Activated CD4-positive, alpha-beta T cell treated with anti-CD3 and anti-CD28 coated beads for 36 hours (primary cell): ENCODE results near the gene TMBIM4. TPM values are rescaled to one million over a fixed set of nuclear protein-coding genes. Genes with fewer than 3 reads are reported as not detected.

ENCODE experiments used
- ATAC-seq: fragments of 200-7000 bp; cut with Tn5 transposase; one replicate; pipeline ENCODE4 v1.10.0; 2021; ENCODE audit warnings: mild to moderate bottlenecking, moderate library complexity
- CTCF ChIA-PET: fragments of 350-600 bp; sonication (Branson Sonifier 250); formaldehyde crosslinking; loops from one replicate; lab custom pipeline; 2021; ENCODE audit warnings: antibody characterized with exemption; lab: Charles Lee
- POLR2A ChIA-PET: fragments of 350-600 bp; sonication (Branson Sonifier 250); formaldehyde crosslinking; loops from one replicate; lab custom pipeline; 2021; ENCODE audit warnings: antibody characterized with exemption, inconsistent platforms; lab: Charles Lee
- DNase-seq: peaks from one replicate; pipeline ENCODE4 v3.0.0-alpha.2; 2020
- H3K27ac Mint-ChIP-seq: one replicate; pipeline ENCODE4 v1.8.0; 2021; ENCODE audit warnings: mixed read lengths
- H3K27me3 Mint-ChIP-seq: one replicate; pipeline ENCODE4 v1.8.0; 2021; ENCODE audit warnings: mixed read lengths
- H3K36me3 Mint-ChIP-seq: one replicate; pipeline ENCODE4 v1.8.0; 2021; ENCODE audit warnings: low read depth, mixed read lengths
- H3K4me1 Mint-ChIP-seq: one replicate; pipeline ENCODE4 v1.8.0; 2021; ENCODE audit warnings: mixed read lengths
- H3K4me3 Mint-ChIP-seq: one replicate; pipeline ENCODE4 v1.8.0; 2021; ENCODE audit warnings: mild to moderate bottlenecking, moderate library complexity, mixed read lengths
- H3K9me3 Mint-ChIP-seq: one replicate; pipeline ENCODE4 v1.8.0; 2021; ENCODE audit warnings: low read depth, mixed read lengths
- intact Hi-C, 2 experiments: fragments of 100-400 bp; cut with DNase I in 1 of 2; cut with micrococcal nuclease in 1 of 2; formaldehyde crosslinking; loops; one replicate each; pipeline versions ENCODE4 v1.14.2 to v1.15.1; 2022 to 2024; cut with DNase I, micrococcal nuclease
- total RNA-seq, 2 experiments: library from RNA; stranded (reverse); gene quantifications; one replicate each; pipeline ENCODE4 v1.2.3, GENCODE V29; 2021

The TMBIM4 gene
- total RNA-seq, 2 experiments from 2014 or later: 41.4 to 44.6 TPM

DNA sequence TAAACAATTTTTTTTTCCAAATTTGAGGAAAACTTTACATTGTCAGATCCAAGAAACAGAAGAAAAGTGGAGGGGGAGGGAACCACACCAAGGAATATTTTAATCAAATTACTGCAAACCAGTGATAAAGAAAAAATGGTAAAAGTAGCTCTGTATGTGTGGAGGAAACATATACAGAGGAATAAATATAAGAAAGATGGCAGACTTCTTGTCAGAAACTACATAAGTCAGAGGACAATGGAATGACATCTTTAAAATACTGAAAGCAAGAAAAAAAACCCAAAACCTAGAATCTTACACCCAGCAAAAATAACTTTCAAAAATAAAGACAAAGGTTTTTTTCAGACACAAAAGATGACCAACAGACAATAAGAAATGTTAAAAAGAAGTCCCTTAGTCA lies 29.1 kb downstream of the TMBIM4 start:
- H3K4me3 Mint-ChIP-seq: no peak overlapping the region
- intact Hi-C loops: loop anchor here in 1 of 2 experiments (5.0 kb wide), 1 partner anchor 567 kb away; no protein-coding TSS in a partner anchor
- ATAC-seq: no peak
- ChIA-PET CTCF (interaction anchor here (1.8 kb wide), 1 partner anchor 10 kb away, joined by 9 read pairs; no protein-coding TSS in a partner anchor), POLR2A (no interaction called here)
- H3K27ac Mint-ChIP-seq: no peak overlapping the region
- H3K36me3 Mint-ChIP-seq: peaks cover 59% of the 10 kb centered on the region
- peaks cover 11% of the 10 kb centered on the region for H3K4me1 Mint-ChIP-seq
- H3K9me3 Mint-ChIP-seq: peaks cover 14% of the 10 kb centered on the region
- no peak for DNase-seq
- H3K27me3 Mint-ChIP-seq: no peaks in the 10 kb centered on the region

DNA sequence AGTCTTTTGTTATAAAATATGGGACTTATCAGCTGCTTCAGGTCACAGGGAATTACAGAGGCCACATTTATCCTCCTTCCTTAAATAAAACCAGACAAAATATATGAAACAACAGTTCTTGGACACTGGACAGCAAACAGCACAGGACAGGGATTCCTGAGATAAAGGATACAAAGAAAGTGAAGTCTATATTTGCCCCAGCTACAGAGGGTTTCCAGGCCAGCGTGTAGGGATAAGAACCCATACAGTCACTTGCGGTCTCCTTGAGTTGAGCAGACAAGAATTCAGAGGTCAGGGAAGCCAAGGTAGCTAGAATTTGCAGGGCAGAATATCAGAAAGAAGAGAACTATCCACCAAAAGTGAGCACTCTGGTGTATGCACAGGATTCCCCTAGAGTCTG lies 30.5 kb downstream of the TMBIM4 start:
- DNase-seq (no peak), ATAC-seq (no peak)
- H3K9me3 Mint-ChIP-seq: peaks cover 14% of the 10 kb centered on the region
- CTCF ChIA-PET: interaction anchor here (0.8 to 1.8 kb wide), 4 partner anchors 11 to 269 kb away, joined by 3 to 9 read pairs (median 3); no protein-coding TSS in a partner anchor
- H3K4me1 Mint-ChIP-seq: no peaks in the 10 kb centered on the region
- no peaks in the 10 kb centered on the region for H3K27me3 Mint-ChIP-seq
- H3K36me3 Mint-ChIP-seq: peaks cover 53% of the 10 kb centered on the region
- intact Hi-C loops: no loop called here
- POLR2A ChIA-PET: no interaction called here
- H3K4me3 Mint-ChIP-seq: no peak overlapping the region
- no peak overlapping the region for H3K27ac Mint-ChIP-seq

DNA sequence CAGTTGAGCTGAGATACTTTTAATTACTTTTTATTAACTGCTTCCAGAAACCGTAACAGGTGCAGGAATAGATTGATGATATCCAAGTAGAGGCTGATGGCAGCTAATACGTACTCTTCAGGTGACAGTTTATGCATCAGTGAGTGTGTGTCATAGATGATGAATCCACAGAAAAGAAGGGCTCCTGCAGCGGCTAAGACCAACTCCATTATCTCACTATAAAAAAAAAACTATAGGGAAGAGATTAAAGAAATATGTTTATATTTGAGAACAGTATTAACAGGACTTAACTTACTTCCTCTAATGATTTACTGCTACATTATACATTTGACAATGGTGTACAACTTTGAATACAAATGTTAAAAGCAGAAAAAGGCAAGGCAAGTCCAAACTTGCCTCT lies 31.9 kb downstream of the TMBIM4 start:
- H3K27me3 Mint-ChIP-seq: no peaks in the 10 kb centered on the region
- ChIA-PET POLR2A (no interaction called here), CTCF (interaction anchor here (1.6 kb wide), 1 partner anchor 9 kb away, joined by 3 read pairs; no protein-coding TSS in a partner anchor)
- H3K4me3 Mint-ChIP-seq: no peak overlapping the region
- intact Hi-C loops: no loop called here
- H3K27ac Mint-ChIP-seq: peak overlapping the region; percentile 31
- H3K4me1 Mint-ChIP-seq: no peaks in the 10 kb centered on the region
- ATAC-seq (no peak), DNase-seq (no peak)
- peaks cover 14% of the 10 kb centered on the region for H3K9me3 Mint-ChIP-seq
- peaks cover 48% of the 10 kb centered on the region for H3K36me3 Mint-ChIP-seq

DNA sequence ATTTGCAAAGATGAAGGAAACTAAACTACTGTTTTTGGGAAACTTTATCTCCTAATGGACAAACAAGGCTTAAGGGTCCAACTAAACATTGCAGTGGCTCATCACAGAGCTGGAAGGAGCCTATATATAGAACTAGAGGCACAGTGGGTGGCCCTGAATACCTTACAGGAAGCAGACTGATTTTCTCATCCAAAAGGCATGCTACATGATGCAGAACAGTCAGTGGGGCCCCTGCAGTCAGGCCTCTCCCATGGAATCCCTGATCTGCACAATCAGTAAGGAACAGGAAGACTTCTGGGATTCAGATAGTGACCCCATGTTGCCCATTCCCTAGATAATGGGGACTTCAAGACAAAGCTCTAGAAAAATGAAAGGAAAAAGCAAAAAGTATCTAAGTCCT lies 37.4 kb downstream of the TMBIM4 start:
- Mint-ChIP-seq H3K36me3 (peaks cover 31% of the 10 kb centered on the region), H3K9me3 (no peaks in the 10 kb centered on the region), H3K27me3 (no peaks in the 10 kb centered on the region), H3K27ac (peak overlapping the region; percentile 63), H3K4me1 (peaks cover 34% of the 10 kb centered on the region), H3K4me3 (no peak overlapping the region)
- ATAC-seq (no peak), DNase-seq (no peak)
- CTCF ChIA-PET: interaction anchor here (3.8 kb wide), 1 partner anchor 12 kb away, joined by 21 read pairs; no protein-coding TSS in a partner anchor
- POLR2A ChIA-PET: interaction anchor here (0.6 kb wide), 1 partner anchor 391 kb away, joined by 3 read pairs; no protein-coding TSS in a partner anchor
- intact Hi-C loops: loop anchor here (5.0 kb wide), 2 partner anchors 100 to 965 kb away; partner anchors contain the start of gene LEMD3 (in 1 of the 2)

DNA sequence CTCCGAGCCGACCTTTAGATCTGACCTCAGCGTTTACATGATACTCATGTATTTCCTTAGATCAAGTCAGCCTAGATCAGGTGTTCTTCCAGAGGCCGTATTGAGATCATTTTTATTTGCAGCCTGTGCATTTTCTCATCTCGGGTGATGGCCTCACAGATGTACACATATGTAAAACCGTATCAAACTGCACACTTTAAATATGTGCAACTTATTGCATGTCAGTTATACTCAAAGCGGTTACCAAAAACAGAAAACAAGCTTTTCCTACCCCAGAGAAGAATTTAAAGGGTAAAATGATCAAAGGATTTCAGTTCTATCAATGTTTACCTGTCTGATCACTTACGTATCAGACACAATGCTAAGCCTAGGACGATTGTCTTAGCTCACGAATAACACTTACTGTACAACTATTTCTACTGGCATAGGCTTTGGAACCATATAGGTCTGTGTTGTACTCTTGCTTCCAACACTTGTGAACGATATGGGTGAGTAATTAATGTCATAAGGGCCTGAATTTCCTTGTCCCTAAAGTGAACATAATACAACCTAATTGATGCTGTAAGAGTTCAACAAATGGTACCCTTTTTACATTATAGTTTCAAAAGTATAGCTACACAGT lies 38.6 kb downstream of the TMBIM4 start:
- H3K36me3 Mint-ChIP-seq: peaks cover 39% of the 10 kb centered on the region
- H3K4me3 Mint-ChIP-seq: peak overlapping the region; percentile 99
- CTCF ChIA-PET: interaction anchor here (0.7 to 3.8 kb wide), 6 partner anchors 14 to 175 kb away, joined by 3 to 21 read pairs (median 3); no protein-coding TSS in a partner anchor
- DNase-seq (no peak), ATAC-seq (peak; percentile 77)
- H3K27me3 Mint-ChIP-seq: no peaks in the 10 kb centered on the region
- peaks cover 44% of the 10 kb centered on the region for H3K4me1 Mint-ChIP-seq
- intact Hi-C loops: loop anchor here (5.0 kb wide), 2 partner anchors 101 to 964 kb away; partner anchors contain the start of gene LEMD3 (in 1 of the 2)
- POLR2A ChIA-PET: interaction anchor here (0.7 to 1.2 kb wide), 3 partner anchors 16 to 98 kb away, joined by 3 to 14 read pairs (median 3); partner anchors contain the start of gene TMBIM4
- H3K9me3 Mint-ChIP-seq: no peaks in the 10 kb centered on the region
- H3K27ac Mint-ChIP-seq: peak overlapping the region; percentile 96

DNA sequence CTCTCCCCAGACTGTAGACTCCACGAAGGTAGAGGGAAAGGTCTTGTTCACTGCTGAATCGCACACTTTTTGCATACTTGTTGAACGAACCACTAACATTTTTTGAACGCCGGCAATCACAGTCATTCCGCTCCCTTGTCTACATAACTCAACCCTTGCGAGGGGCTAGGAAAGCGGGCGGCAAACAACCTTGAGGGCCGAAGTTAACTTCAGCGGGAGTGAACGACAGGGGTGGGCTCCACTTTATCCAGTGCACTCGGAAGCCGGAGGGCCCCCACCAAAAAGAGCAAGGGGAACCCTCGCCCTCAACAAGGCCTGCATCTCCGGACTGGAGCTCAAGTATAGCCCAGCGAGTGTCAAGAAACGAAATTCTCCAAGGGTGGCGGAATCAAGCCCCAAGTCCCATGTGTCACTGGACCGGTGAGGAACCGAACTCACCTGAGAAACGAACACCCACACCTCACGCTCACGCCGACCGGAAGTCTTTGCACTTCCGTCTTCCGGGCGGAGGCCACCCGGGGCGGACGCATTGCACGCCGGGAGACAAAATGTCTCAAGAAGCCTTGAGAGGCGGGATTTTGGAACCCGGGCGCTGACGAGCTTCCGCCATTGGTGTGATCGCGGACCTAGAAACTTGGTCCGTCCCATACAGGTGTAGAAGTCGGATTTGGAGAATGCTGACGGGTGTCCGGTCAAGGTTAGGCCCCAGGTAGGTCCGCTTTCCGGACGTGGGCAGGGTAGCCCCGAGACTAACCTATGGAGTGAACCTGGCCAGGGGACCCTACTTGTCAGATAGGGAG lies 39.3 kb downstream of the TMBIM4 start, which contains the start of gene LLPH:
TSS of gene LLPH (minus strand) at position 484 of the 800 bp plus-strand sequence. CDS start 1,644 bp downstream, outside the sequence.
- Mint-ChIP-seq H3K27ac (peak within 1 kb of the TSS; percentile 96), H3K36me3 (peaks cover 41% of the 10 kb centered on the region), H3K9me3 (no peaks in the 10 kb centered on the region), H3K4me1 (peaks cover 46% of the 10 kb centered on the region), H3K27me3 (no peaks in the 10 kb centered on the region), H3K4me3 (peak within 1 kb of the TSS; percentile 99)
- intact Hi-C loops: loop anchor here (1.0 to 5.0 kb wide), 6 partner anchors 39 to 963 kb away; partner anchors contain the start of genes LEMD3 (in 2 of the 2), TMBIM4 (in 2 of the 2) and HELB (in 1 of the 2)
- ATAC-seq (peak; percentile 95), DNase-seq (peak; percentile 95)
- ChIA-PET CTCF (interaction anchor here (0.7 to 3.8 kb wide), 6 partner anchors 14 to 175 kb away, joined by 3 to 21 read pairs (median 3); no protein-coding TSS in a partner anchor), POLR2A (interaction anchor here (0.7 to 1.2 kb wide), 3 partner anchors 15 to 97 kb away, joined by 3 to 14 read pairs (median 3); partner anchors contain the start of gene TMBIM4)

DNA sequence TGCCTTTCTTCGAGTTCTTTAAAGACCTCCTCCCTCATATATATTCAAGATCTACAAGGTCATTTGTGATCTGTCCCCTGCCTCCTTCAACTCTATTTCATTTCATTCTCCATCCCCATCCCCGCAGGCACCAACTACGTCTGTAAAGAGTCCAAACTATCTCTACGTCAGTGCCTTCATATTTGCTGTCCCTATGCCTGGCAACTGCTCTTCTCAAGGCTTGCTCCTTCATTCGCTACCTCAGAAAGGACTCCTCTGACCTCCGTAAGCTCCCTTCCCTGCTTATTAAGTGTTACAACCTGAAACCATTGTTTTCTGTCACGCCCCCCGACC lies 39.9 kb downstream of the TMBIM4 start:
- ChIA-PET POLR2A (no interaction called here), CTCF (interaction anchor here (0.5 to 3.8 kb wide), 2 partner anchors 15 to 750 kb away, joined by 4 to 21 read pairs; no protein-coding TSS in a partner anchor)
- peaks cover 46% of the 10 kb centered on the region for H3K36me3 Mint-ChIP-seq
- ATAC-seq: no peak
- no peaks in the 10 kb centered on the region for H3K9me3 Mint-ChIP-seq
- H3K4me1 Mint-ChIP-seq: peaks cover 46% of the 10 kb centered on the region
- H3K4me3 Mint-ChIP-seq: peak overlapping the region; percentile 99
- peak overlapping the region; percentile 96 for H3K27ac Mint-ChIP-seq
- DNase-seq: peak; percentile 7
- intact Hi-C loops: loop anchor here (1.0 to 5.0 kb wide), 6 partner anchors 39 to 963 kb away; partner anchors contain the start of genes LEMD3 (in 2 of the 2), TMBIM4 (in 2 of the 2) and HELB (in 1 of the 2)
- no peaks in the 10 kb centered on the region for H3K27me3 Mint-ChIP-seq

DNA sequence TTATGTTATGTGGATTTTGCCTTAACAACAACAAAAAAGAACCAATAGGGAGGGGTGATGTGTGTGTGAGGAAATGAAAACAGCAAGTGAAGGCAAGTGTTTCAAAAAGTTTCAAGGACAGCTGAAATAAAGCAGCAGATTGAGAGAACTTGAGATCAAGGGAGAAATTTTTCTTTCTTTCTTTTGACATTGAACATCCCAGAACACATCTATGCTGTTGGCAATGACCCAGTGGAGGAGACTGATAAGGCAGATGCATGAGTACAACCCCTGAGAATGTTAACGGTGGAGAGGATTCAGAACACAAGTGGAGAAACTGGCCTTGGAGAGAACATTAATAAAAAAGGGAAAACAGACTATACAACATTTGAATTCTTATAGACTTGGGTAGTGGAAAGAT lies 42.1 kb downstream of the TMBIM4 start:
- CTCF ChIA-PET: no interaction called here
- no peaks in the 10 kb centered on the region for H3K27me3 Mint-ChIP-seq
- no peak for ATAC-seq
- intact Hi-C loops: no loop called here
- H3K4me1 Mint-ChIP-seq: peaks cover 46% of the 10 kb centered on the region
- DNase-seq: no peak
- H3K4me3 Mint-ChIP-seq: no peak overlapping the region
- H3K9me3 Mint-ChIP-seq: no peaks in the 10 kb centered on the region
- peaks cover 60% of the 10 kb centered on the region for H3K36me3 Mint-ChIP-seq
- peak overlapping the region; percentile 19 for H3K27ac Mint-ChIP-seq
- POLR2A ChIA-PET: no interaction called here

DNA sequence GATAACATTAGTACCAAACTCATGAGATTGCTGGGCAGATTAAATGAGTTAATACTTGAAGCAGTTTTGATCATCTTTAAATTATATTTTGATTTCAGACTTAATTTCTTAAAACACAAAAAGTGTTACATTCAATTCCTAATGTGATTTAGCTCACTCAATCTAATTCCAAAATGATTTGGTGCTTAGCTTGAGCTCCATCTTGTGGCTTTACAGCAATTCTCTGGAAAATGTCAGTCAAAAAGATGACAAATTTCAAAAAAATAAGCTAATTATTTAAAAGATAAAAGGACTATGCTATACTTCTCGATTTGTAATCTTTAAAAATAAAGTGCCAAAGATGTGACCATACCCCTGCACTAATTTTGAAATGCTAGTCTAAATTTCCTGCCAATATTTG lies 49.3 kb downstream of the TMBIM4 start:
- Mint-ChIP-seq H3K27ac (no peak overlapping the region), H3K9me3 (no peaks in the 10 kb centered on the region), H3K36me3 (peaks cover 28% of the 10 kb centered on the region), H3K27me3 (no peaks in the 10 kb centered on the region), H3K4me3 (no peak overlapping the region), H3K4me1 (no peaks in the 10 kb centered on the region)
- intact Hi-C loops: no loop called here
- ChIA-PET CTCF (interaction anchor here (0.8 to 1.1 kb wide), 2 partner anchors 12 to 48 kb away, joined by 3 read pairs; no protein-coding TSS in a partner anchor), POLR2A (interaction anchor here (0.6 kb wide), 2 partner anchors 12 to 422 kb away, joined by 3 read pairs; no protein-coding TSS in a partner anchor)
- no peak for ATAC-seq
- no peak for DNase-seq

DNA sequence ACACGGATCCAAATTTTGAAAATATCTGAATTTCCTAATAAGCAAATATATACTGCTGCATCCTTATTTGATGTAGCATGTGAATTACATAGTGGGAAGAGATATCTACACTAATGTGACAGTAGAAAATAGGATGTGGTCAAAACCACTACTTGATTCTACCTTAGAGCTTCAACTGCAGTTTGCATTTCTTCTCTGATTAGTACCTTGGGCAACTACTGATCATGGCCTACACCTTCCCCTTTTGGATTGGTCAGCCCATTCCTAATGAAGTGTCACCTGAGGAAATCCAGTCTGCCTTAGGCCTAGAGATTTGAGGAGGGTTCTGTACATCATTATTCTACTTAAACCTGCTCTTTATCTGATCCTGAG lies 49.9 kb downstream of the TMBIM4 start:
- POLR2A ChIA-PET: interaction anchor here (0.6 kb wide), 2 partner anchors 12 to 421 kb away, joined by 3 read pairs; no protein-coding TSS in a partner anchor
- no peak for ATAC-seq
- no peaks in the 10 kb centered on the region for H3K27me3 Mint-ChIP-seq
- no peaks in the 10 kb centered on the region for H3K4me1 Mint-ChIP-seq
- CTCF ChIA-PET: interaction anchor here (0.8 kb wide), 1 partner anchor 49 kb away, joined by 3 read pairs; no protein-coding TSS in a partner anchor
- no peak overlapping the region for H3K27ac Mint-ChIP-seq
- H3K4me3 Mint-ChIP-seq: no peak overlapping the region
- no peak for DNase-seq
- intact Hi-C loops: no loop called here
- H3K9me3 Mint-ChIP-seq: no peaks in the 10 kb centered on the region
- peaks cover 23% of the 10 kb centered on the region for H3K36me3 Mint-ChIP-seq
